ENCODE measurements around the gene FOXP4. TPM values are rescaled to one million over a fixed set of nuclear protein-coding genes. Genes with fewer than 3 reads are reported as not detected.

FOXP4 gene
- total RNA-seq, 2 experiments from 2014 or later: 6.3 to 26.3 TPM

- H3K9me2 ChIP-seq (ENCODE audit: insufficient read depth, low read length): no peaks in the 10 kb centered on the region
- H3K4me2 ChIP-seq (ENCODE audit: low read length): no peak overlapping the region
- TF ChIP-seq EZH2phosphoT487 (IDR thresholded peaks at IDR 0.05; ENCODE audit: borderline replicate concordance, low read depth, low read length) (no peak), CTCF (conservative IDR thresholded peaks at IDR 0.05; ENCODE audit: low read length) (no peak)
- H3K79me2 ChIP-seq (ENCODE audit: insufficient read depth, low read depth, low read length): no peaks in the 10 kb centered on the region
- H3K4me3 ChIP-seq (ENCODE audit: low read depth, low read length, poor library complexity, severe bottlenecking): no peak overlapping the region
- ChIA-PET CTCF (ENCODE audit: unreplicated experiment) (no interaction called here), POLR2A (interaction anchor here (1.1 kb wide), 1 partner anchor 60 kb away, joined by 3 read pairs; no protein-coding TSS in a partner anchor)
- intact Hi-C loops (cut with micrococcal nuclease; ENCODE audit: unreplicated experiment): no loop called here
- peaks cover 6% of the 10 kb centered on the region; the same call in 1 of the 2 replicates for H3K9me3 ChIP-seq (ENCODE audit: low read length)
- DNase-seq (ENCODE audit: low spot score): no peak
- no peak overlapping the region for H3K27ac ChIP-seq (ENCODE audit: low read depth, low read length, poor library complexity, severe bottlenecking)
- no TSS peak for BruUV-seq (replicated peaks)
- no peak overlapping the region for H2AFZ ChIP-seq (ENCODE audit: low read length)
- H3K36me3 ChIP-seq (ENCODE audit: insufficient read depth, low read length): no peaks in the 10 kb centered on the region
- no peaks in the 10 kb centered on the region for H4K20me1 ChIP-seq (ENCODE audit: insufficient read depth, low read length)
- H3K4me1 ChIP-seq (ENCODE audit: insufficient read depth, low read length, poor library complexity, severe bottlenecking): peaks cover 20% of the 10 kb centered on the region
These were observed 75.2 kb downstream of the FOXP4 start for GRCh38 chr6:41621367-41621766.

DNA sequence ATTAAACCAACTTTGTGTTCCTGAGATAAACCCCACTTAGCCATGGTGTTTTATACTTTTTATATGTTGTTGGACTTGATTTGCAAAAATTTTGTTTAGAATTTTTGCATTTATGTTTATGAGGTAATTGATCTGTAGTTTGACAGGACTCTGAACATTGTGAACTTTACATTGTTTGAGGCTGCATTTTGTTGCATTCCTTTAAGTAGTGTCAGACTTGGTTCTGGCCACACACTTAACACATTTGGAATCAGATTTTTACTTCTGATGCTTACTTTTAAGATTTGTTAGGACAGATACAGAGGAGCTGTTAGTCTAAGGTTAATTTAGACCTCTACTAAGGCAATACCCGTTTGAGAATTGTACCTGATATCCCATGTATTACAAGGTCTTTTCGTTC is 75.6 kb downstream of the FOXP4 start:
- H3K79me2 ChIP-seq (ENCODE audit: insufficient read depth, low read depth, low read length): no peaks in the 10 kb centered on the region
- POLR2A ChIA-PET: interaction anchor here (1.1 kb wide), 1 partner anchor 59 kb away, joined by 3 read pairs; no protein-coding TSS in a partner anchor
- H2AFZ ChIP-seq (ENCODE audit: low read length): peak overlapping the region; percentile 48; the same call in 1 of the 2 replicates
- H3K9me3 ChIP-seq (ENCODE audit: low read length): peaks cover 6% of the 10 kb centered on the region; the same call in 1 of the 2 replicates
- H3K4me1 ChIP-seq (ENCODE audit: insufficient read depth, low read length, poor library complexity, severe bottlenecking): peaks cover 20% of the 10 kb centered on the region
- intact Hi-C loops (cut with micrococcal nuclease; ENCODE audit: unreplicated experiment): no loop called here
- no peak overlapping the region for H3K4me3 ChIP-seq (ENCODE audit: low read depth, low read length, poor library complexity, severe bottlenecking)
- no peak overlapping the region for H3K27ac ChIP-seq (ENCODE audit: low read depth, low read length, poor library complexity, severe bottlenecking)
- no peak for DNase-seq (ENCODE audit: low spot score)
- no peaks in the 10 kb centered on the region for H3K36me3 ChIP-seq (ENCODE audit: insufficient read depth, low read length)
- no TSS peak for BruUV-seq (replicated peaks)
- CTCF ChIA-PET (ENCODE audit: unreplicated experiment): no interaction called here
- H4K20me1 ChIP-seq (ENCODE audit: insufficient read depth, low read length): no peaks in the 10 kb centered on the region
- no peak for TF ChIP-seq EZH2phosphoT487 (IDR thresholded peaks at IDR 0.05; ENCODE audit: borderline replicate concordance, low read depth, low read length)
- TF ChIP-seq CTCF (conservative IDR thresholded peaks at IDR 0.05; ENCODE audit: low read length): no peak
- no peak overlapping the region for H3K4me2 ChIP-seq (ENCODE audit: low read length)
- H3K9me2 ChIP-seq (ENCODE audit: insufficient read depth, low read length): no peaks in the 10 kb centered on the region

- CTCF ChIA-PET (ENCODE audit: unreplicated experiment): no interaction called here
- H3K36me3 ChIP-seq (ENCODE audit: insufficient read depth, low read length): no peaks in the 10 kb centered on the region
- DNase-seq (ENCODE audit: low spot score): peak; percentile 14
- intact Hi-C loops (cut with micrococcal nuclease; ENCODE audit: unreplicated experiment): no loop called here
- H3K4me2 ChIP-seq (ENCODE audit: low read length): no peak overlapping the region
- no peak overlapping the region for H3K4me3 ChIP-seq (ENCODE audit: low read depth, low read length, poor library complexity, severe bottlenecking)
- H3K79me2 ChIP-seq (ENCODE audit: insufficient read depth, low read depth, low read length): no peaks in the 10 kb centered on the region
- TF ChIP-seq EZH2phosphoT487 (IDR thresholded peaks at IDR 0.05; ENCODE audit: borderline replicate concordance, low read depth, low read length) (no peak), CTCF (conservative IDR thresholded peaks at IDR 0.05; ENCODE audit: low read length) (no peak)
- H3K9me2 ChIP-seq (ENCODE audit: insufficient read depth, low read length): no peaks in the 10 kb centered on the region
- peaks cover 20% of the 10 kb centered on the region for H3K4me1 ChIP-seq (ENCODE audit: insufficient read depth, low read length, poor library complexity, severe bottlenecking)
- BruUV-seq (replicated peaks): no TSS peak
- peaks cover 6% of the 10 kb centered on the region; the same call in 1 of the 2 replicates for H3K9me3 ChIP-seq (ENCODE audit: low read length)
- H2AFZ ChIP-seq (ENCODE audit: low read length): peak overlapping the region; percentile 48; the same call in 1 of the 2 replicates
- H3K27ac ChIP-seq (ENCODE audit: low read depth, low read length, poor library complexity, severe bottlenecking): no peak overlapping the region
- POLR2A ChIA-PET: interaction anchor here (1.1 kb wide), 1 partner anchor 59 kb away, joined by 3 read pairs; no protein-coding TSS in a partner anchor
- no peaks in the 10 kb centered on the region for H4K20me1 ChIP-seq (ENCODE audit: insufficient read depth, low read length)
These were observed 76.2 kb downstream of the FOXP4 start for GRCh38 chr6:41622206-41622988.

Data from OCI-LY7 (cell line).